IPS DF 6.9 (cell line): Measurements from ENCODE around the gene BMERB1.

Source experiments
- DNase-seq: peaks from one replicate; pipeline ENCODE4 v3.0.0-alpha.2; 2013; ENCODE audit warnings: low read depth, low spot score
- H3K27ac ChIP-seq: one replicate; pipeline ENCODE4 v1.5.1; 2013; ENCODE audit warnings: low read length, control low read depth
- H3K27me3 ChIP-seq: 2 replicates; pipeline ENCODE4 v1.6.1; 2013; ENCODE audit warnings: mild to moderate bottlenecking, low read length; ENCODE audit not compliant: control insufficient read depth, insufficient read depth
- H3K36me3 ChIP-seq: 2 replicates; pipeline ENCODE4 v1.6.1; 2013; ENCODE audit warnings: low read length; ENCODE audit not compliant: control insufficient read depth, insufficient read depth
- H3K4me1 ChIP-seq: 2 replicates; pipeline ENCODE4 v1.6.1; 2013; ENCODE audit warnings: low read length; ENCODE audit not compliant: control insufficient read depth, insufficient read depth
- H3K4me3 ChIP-seq: 2 replicates; pipeline ENCODE4 v1.5.1; 2013; ENCODE audit warnings: mild to moderate bottlenecking, low read length
- H3K9me3 ChIP-seq: 2 replicates; pipeline ENCODE4 v1.6.1; 2013; ENCODE audit warnings: low read length, inconsistent platforms; ENCODE audit not compliant: control insufficient read depth, insufficient read depth
- WGBS: extraction: QIAGEN DNeasy Blood & Tissue Kit; methylation state at CpG from one replicate; pipeline ENCODE4 v1.1.7; 2013; ENCODE audit warnings: mixed read lengths, missing lambda C conversion rate; ENCODE audit not compliant: insufficient read length, insufficient coverage; 5-methylcytosine and 5-hydroxymethylcytosine counted together

BMERB1 gene

DNA sequence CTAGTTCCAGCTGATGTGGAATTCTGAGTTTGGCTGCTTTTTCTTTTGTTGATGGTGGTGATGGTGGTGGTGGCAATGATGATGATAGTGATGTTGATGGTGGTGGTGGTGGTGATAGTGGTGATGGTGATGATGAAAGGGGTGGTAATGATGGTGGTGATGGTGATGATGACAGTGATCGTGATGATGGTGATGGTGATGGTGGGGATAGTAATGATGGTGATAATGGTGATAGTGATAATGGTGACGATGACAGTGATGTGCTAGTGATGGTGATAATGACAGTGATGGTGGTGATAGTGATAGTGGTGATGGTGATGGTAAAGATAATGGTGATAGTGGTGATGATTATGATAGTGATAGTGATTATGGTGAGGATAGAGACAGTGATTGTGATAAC, 61.5 kb downstream of the BMERB1 start:
- H3K27me3 ChIP-seq = no peaks in the 10 kb centered on the region
- H3K27ac ChIP-seq = no peak overlapping the region
- H3K4me3 ChIP-seq = no peak overlapping the region
- no peaks in the 10 kb centered on the region for H3K9me3 ChIP-seq
- no peak for DNase-seq
- WGBS = no CpG with 5 or more reads among the region's 2 CpGs
- H3K36me3 ChIP-seq = no peaks in the 10 kb centered on the region
- H3K4me1 ChIP-seq = peaks cover 2% of the 10 kb centered on the region; the same call in 1 of the 2 replicates

- Histone ChIP-seq H3K4me1 (peaks cover 2% of the 10 kb centered on the region; the same call in 1 of the 2 replicates), H3K36me3 (no peaks in the 10 kb centered on the region), H3K27me3 (no peaks in the 10 kb centered on the region), H3K9me3 (no peaks in the 10 kb centered on the region), H3K27ac (no peak overlapping the region), H3K4me3 (no peak overlapping the region)
- DNase-seq = no peak
- WGBS = no CpG with 5 or more reads among the region's 2 CpGs
These were observed 64.2 kb downstream of the BMERB1 start for GRCh38 chr16:15498427-15499175.

- H3K4me1 ChIP-seq = peaks cover 2% of the 10 kb centered on the region; the same call in 1 of the 2 replicates
- no peaks in the 10 kb centered on the region for H3K27me3 ChIP-seq
- no peaks in the 10 kb centered on the region for H3K36me3 ChIP-seq
- no peak for DNase-seq
- no CpG with 5 or more reads among the region's 26 CpGs for WGBS
- no peak overlapping the region for H3K4me3 ChIP-seq
- no peak overlapping the region for H3K27ac ChIP-seq
- H3K9me3 ChIP-seq = no peaks in the 10 kb centered on the region
These were observed 67.8 kb downstream of the BMERB1 start for GRCh38 chr16:15502041-15502725.

DNA sequence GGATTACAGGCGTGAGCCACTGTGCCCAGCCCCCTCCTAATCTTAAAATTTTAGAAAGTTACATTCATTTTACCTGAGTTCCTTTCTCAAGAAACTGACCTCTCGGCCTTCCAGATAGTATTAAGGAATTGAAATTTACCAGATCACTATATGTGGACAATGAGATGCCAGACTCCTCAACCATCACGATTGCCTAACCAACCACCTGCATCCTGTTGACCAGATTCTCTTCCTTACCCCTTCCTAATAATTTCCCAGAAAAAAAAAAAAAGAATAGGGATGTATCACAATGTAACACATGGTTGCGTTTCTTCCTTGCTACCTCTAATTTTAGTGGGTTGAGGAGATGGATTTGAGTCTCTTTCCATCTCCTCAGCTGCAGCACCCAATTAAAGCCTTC, 72.1 kb downstream of the BMERB1 start:
- Histone ChIP-seq H3K36me3 (no peaks in the 10 kb centered on the region), H3K27ac (no peak overlapping the region), H3K27me3 (no peaks in the 10 kb centered on the region), H3K4me1 (peaks cover 8% of the 10 kb centered on the region), H3K9me3 (no peaks in the 10 kb centered on the region), H3K4me3 (no peak overlapping the region)
- WGBS = no CpG with 5 or more reads among the region's 4 CpGs
- DNase-seq = no peak

GRCh38 chr16:15507301-15507958, 73.0 kb downstream of the BMERB1 start:
- Histone ChIP-seq H3K4me1 (peaks cover 8% of the 10 kb centered on the region), H3K27ac (no peak overlapping the region), H3K4me3 (no peak overlapping the region), H3K9me3 (no peaks in the 10 kb centered on the region), H3K27me3 (no peaks in the 10 kb centered on the region), H3K36me3 (no peaks in the 10 kb centered on the region)
- no peak for DNase-seq
- no CpG with 5 or more reads among the region's 8 CpGs for WGBS

- Histone ChIP-seq H3K9me3 (no peaks in the 10 kb centered on the region), H3K27ac (no peak overlapping the region), H3K36me3 (no peaks in the 10 kb centered on the region), H3K4me3 (no peak overlapping the region), H3K27me3 (no peaks in the 10 kb centered on the region), H3K4me1 (peaks cover 8% of the 10 kb centered on the region)
- no CpG with 5 or more reads among the region's 8 CpGs for WGBS
- no peak for DNase-seq
These were observed 73.7 kb downstream of the BMERB1 start for GRCh38 chr16:15507959-15508627.

DNA sequence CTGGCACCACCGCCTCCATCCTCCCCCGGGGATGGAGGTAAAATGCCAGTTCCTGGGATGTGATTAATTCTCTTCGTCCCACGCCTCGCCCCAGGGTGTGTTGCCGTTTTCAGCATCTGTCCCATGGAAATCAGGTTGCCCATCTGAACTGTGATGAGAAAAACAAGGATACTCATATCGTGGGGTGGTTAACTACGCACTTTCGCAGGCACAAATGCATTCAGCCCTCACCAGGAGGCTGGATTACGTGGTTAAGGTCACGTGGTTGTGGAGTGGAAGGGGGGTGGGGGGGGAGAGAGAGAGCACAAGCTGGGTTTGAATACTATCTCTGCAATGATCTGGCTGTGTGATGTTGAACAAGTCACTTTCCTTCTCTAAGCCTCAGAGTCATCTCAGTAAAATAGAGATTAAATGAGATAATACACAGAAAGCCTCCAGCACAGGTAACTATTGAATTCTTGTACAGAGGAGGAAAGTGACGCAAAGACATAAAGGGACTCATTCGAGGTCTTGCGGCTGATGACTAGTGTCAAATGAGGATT, 74.7 kb downstream of the BMERB1 start:
- no CpG with 5 or more reads among the region's 14 CpGs for WGBS
- Histone ChIP-seq H3K36me3 (no peaks in the 10 kb centered on the region), H3K4me1 (peaks cover 8% of the 10 kb centered on the region), H3K27ac (no peak overlapping the region), H3K4me3 (no peak overlapping the region), H3K9me3 (no peaks in the 10 kb centered on the region), H3K27me3 (no peaks in the 10 kb centered on the region)
- no peak for DNase-seq

DNA sequence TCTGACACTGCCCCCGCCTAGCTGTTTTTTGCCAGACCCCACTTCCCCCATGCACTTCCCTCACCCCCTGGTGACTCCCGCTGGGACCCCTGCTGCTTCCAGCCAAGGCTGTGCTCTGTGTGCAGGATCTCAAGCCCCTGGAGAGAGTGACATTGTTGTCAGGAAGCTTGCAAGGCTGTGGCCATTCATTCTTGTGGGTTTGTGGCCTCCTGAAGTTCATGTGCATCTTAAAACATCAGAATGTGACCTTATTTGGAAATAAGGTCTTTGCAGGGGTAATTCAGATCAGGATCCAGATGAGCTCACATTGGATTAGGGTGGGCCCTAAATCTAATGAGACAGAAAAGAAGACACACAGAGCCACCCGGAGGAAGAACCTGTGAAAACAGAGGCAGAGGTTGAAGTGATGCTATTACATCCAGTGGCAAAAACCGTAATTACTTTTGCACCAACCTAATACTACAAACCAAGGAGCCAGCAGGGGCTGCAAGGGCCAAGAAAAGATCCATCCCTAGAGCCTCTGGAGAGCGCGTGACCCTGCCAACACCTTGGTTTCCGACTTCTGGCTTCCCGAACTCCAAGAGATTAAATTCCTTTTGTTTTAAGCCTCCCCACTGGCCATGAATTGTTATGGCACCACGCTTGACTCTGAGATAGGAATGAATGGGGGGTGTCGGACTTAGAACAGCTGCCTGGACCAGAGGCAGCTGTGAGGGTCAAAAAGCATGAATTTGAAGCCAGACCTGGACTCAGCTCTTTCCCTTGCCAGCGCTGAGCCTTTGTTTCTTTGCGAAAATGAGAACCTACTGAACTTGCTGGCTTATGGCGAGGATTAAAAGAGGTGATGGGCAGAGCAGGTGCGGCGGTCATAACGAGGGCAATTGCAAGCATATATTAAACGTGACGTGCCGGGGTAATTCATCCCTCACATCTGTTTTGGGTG, 75.5 kb downstream of the BMERB1 start:
- Histone ChIP-seq H3K4me3 (no peak overlapping the region), H3K9me3 (no peaks in the 10 kb centered on the region)

DNA sequence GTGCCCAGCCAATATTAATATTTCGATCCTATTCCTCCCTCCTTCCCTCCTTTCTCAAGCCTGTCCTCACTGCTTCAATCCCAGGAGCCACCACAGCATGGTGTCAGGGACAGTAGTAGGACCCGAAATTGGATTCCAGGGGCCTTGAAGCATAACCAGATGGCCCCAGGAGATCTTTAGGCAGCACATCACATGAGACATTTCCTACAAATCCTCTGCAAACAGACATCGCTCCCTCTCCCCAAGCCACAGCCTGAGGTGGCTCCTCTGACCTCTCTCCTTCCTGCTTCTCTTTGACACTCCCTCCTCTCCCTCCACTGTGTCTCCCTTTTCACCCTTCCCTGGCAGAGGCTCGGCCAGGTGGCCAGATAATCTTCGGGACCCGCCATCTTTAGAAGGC, 76.6 kb downstream of the BMERB1 start:
- no peak for DNase-seq
- peaks cover 8% of the 10 kb centered on the region for H3K4me1 ChIP-seq
- H3K36me3 ChIP-seq = no peaks in the 10 kb centered on the region
- no peak overlapping the region for H3K4me3 ChIP-seq
- H3K27ac ChIP-seq = no peak overlapping the region
- H3K9me3 ChIP-seq = no peaks in the 10 kb centered on the region
- no peaks in the 10 kb centered on the region for H3K27me3 ChIP-seq
- no CpG with 5 or more reads among the region's 6 CpGs for WGBS

More for the DNA sequence above, 75.5 kb downstream of the BMERB1 start:
- no CpG with 5 or more reads among the region's 19 CpGs for WGBS
- Histone ChIP-seq H3K4me1 (peaks cover 8% of the 10 kb centered on the region), H3K27me3 (no peaks in the 10 kb centered on the region), H3K36me3 (no peaks in the 10 kb centered on the region), H3K27ac (no peak overlapping the region)
- DNase-seq = peak; percentile 16
